C4-2B (cell line): ENCODE data around the gene SMAP2.
"Not testable (repeated sequence)": the region's sequence is repeated elsewhere in the genome, so short reads cannot be mapped to it uniquely, and the experiment has no call there.

Experiments used
- ZFX ChIP-seq: fragments of 450-650 bp; IDR thresholded peaks from 2 replicates; pipeline ENCODE4 v1.6.1; 2017
- TF ChIP-seq, protein P1 (sequence below): fragments of 450-650 bp; conservative IDR thresholded peaks from 2 replicates; pipeline ENCODE4 v1.5.1; 2017; ENCODE audit warnings: mild to moderate bottlenecking

- TF ChIP-seq, protein P1, sequence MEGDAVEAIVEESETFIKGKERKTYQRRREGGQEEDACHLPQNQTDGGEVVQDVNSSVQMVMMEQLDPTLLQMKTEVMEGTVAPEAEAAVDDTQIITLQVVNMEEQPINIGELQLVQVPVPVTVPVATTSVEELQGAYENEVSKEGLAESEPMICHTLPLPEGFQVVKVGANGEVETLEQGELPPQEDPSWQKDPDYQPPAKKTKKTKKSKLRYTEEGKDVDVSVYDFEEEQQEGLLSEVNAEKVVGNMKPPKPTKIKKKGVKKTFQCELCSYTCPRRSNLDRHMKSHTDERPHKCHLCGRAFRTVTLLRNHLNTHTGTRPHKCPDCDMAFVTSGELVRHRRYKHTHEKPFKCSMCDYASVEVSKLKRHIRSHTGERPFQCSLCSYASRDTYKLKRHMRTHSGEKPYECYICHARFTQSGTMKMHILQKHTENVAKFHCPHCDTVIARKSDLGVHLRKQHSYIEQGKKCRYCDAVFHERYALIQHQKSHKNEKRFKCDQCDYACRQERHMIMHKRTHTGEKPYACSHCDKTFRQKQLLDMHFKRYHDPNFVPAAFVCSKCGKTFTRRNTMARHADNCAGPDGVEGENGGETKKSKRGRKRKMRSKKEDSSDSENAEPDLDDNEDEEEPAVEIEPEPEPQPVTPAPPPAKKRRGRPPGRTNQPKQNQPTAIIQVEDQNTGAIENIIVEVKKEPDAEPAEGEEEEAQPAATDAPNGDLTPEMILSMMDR: not testable (repeated sequence)
- TF ChIP-seq ZFX: not testable (repeated sequence)
Measured at GRCh38 chr1:40388456-40389321, 15.2 kb downstream of the SMAP2 start.
